Ovary (tissue), 3 donors: ENCODE results near the gene MAGOHB.

ENCODE experiments used
- CTCF ChIP-seq, 3 donors: fragments of 450-650 bp in 2 of 3; fragments of 200-600 bp in 1 of 3; IDR thresholded peaks; one replicate each; pipeline versions ENCODE4 v1.5.1 to v1.8.0; 2016 to 2022; ENCODE audit warnings: antibody characterized with exemption in 3 of 3, mild to moderate bottlenecking in 1 of 3
- EP300 ChIP-seq: sonication (generic); formaldehyde crosslinking; IDR thresholded peaks from one replicate; pipeline ENCODE4 v1.6.1; 2017; ENCODE audit warnings: antibody characterized with exemption
- POLR2A ChIP-seq: fragments of 450-650 bp; IDR thresholded peaks from one replicate; pipeline ENCODE4 v1.6.1; 2017; ENCODE audit warnings: antibody characterized with exemption, mild to moderate bottlenecking, moderate library complexity
- donor health status: DM: no; HTN: no; CAD: no.

DNA sequence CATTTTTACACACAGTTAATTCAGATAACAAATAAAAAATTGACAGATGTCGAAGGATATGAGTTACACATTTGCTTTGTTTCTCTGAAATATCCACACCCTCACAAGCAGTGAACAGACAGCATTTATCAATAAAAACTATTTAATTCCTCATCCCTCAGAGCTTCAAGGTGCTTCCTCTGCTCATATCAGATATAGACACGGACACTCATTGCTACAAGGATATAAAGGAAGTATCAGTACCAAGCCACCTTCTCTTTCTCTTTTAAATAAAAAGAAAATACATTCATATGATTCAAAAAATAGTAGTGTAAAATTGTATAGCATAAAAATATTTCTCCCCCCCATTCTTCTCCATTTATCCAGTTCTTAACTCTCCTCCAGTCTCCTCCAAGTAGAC, 21.9 kb upstream of the MAGOHB start:
- no peak for TF ChIP-seq CTCF (IDR thresholded peaks at IDR 0.05)
- TF ChIP-seq POLR2A = no peak
- no peak for TF ChIP-seq EP300
